SK-N-SH (cell line): ENCODE data around the gene HMOX2. TPM values are rescaled to one million over a fixed set of nuclear protein-coding genes. Genes with fewer than 3 reads are reported as not detected.

ENCODE experiments used
- CTCF ChIA-PET: fragments of 300-600, 350-600 bp; formaldehyde crosslinking; extraction: SDS; loops from one replicate; lab custom pipeline; 2021; lab: Yijun Ruan, JAX
- POLR2A ChIA-PET: fragments of 350-600 bp; sonication (Branson Sonifier 250); formaldehyde crosslinking; extraction: SDS; loops from one replicate; lab custom pipeline; 2020; ENCODE audit warnings: antibody characterized with exemption, inconsistent platforms; lab: Yijun Ruan, JAX
- DNase-seq: peaks from one replicate; pipeline ENCODE4 v3.0.0; 2012
- H2AFZ ChIP-seq: fragments of 200-600 bp; sonication (generic); 2 replicates; pipeline ENCODE4 v1.8.1; 2016; ENCODE audit warnings: antibody characterized with exemption, mild to moderate bottlenecking, low read depth
- H3F3A ChIP-seq: fragments of 200-600 bp; sonication (generic); replicated peaks from 2 replicates; pipeline ENCODE3; 2016; ENCODE audit warnings: antibody characterized with exemption, mild to moderate bottlenecking; ENCODE audit not compliant: insufficient read depth
- H3K27ac ChIP-seq, 2 experiments: fragments of 200-500 bp in 1 of 2; fragments of 200-600 bp in 1 of 2; sonication (Bioruptor generic) in 1 of 2; sonication (generic), shearing (Covaris generic) in 1 of 2; 2 replicates each; pipeline versions ENCODE4 v1.5.1 to v1.6.1; 2014 to 2016; ENCODE audit warnings: low read depth in 2 of 2, inconsistent platforms in 1 of 2, low read length in 1 of 2, mild to moderate bottlenecking in 1 of 2, mixed read lengths in 1 of 2
- H3K27me3 ChIP-seq: fragments of 200-600 bp; sonication (generic), shearing (Covaris generic); 2 replicates; pipeline ENCODE4 v1.6.1; 2016; ENCODE audit warnings: mixed run types; ENCODE audit not compliant: insufficient read depth
- H3K36me3 ChIP-seq, 2 experiments: fragments of 200-500 bp in 1 of 2; fragments of 200-600 bp in 1 of 2; sonication (Bioruptor generic) in 1 of 2; sonication (generic) in 1 of 2; replicated peaks in 1 of 2; 2 replicates each; pipeline versions ENCODE3 to v1.5.1; 2014 to 2016; ENCODE audit warnings: low read length in 1 of 2, mild to moderate bottlenecking in 1 of 2; ENCODE audit not compliant: insufficient read depth in 2 of 2, control insufficient read depth in 1 of 2
- H3K4me1 ChIP-seq, 2 experiments: fragments of 200-500 bp in 1 of 2; fragments of 200-600 bp in 1 of 2; sonication (Bioruptor generic) in 1 of 2; sonication (generic), shearing (Covaris generic) in 1 of 2; 2 replicates each; pipeline versions ENCODE4 v1.5.1 to v1.6.1; 2014 to 2016; ENCODE audit warnings: low read depth in 1 of 2, low read length in 1 of 2, mixed run types in 1 of 2; ENCODE audit not compliant: insufficient read depth in 2 of 2, control insufficient read depth in 1 of 2
- H3K4me2 ChIP-seq: fragments of 200-600 bp; sonication (generic), shearing (Covaris generic); 2 replicates; pipeline ENCODE4 v1.6.1; 2017; ENCODE audit warnings: mixed run types
- H3K4me3 ChIP-seq, 2 experiments: fragments of 200-500 bp in 1 of 2; fragments of 200-600 bp in 1 of 2; sonication (Bioruptor generic) in 1 of 2; sonication (generic), shearing (Covaris generic) in 1 of 2; 2 replicates each; pipeline versions ENCODE4 v1.5.1 to v1.8.1; 2014 to 2016; ENCODE audit warnings: low read depth in 2 of 2, inconsistent platforms in 1 of 2, low read length in 1 of 2, mild to moderate bottlenecking in 1 of 2, mixed read lengths in 1 of 2, moderate library complexity in 1 of 2
- H3K79me2 ChIP-seq: fragments of 200-600 bp; sonication (generic); 2 replicates; pipeline ENCODE4 v1.8.1; 2017; ENCODE audit warnings: mild to moderate bottlenecking; ENCODE audit not compliant: insufficient read depth
- H3K9ac ChIP-seq: fragments of 200-600 bp; sonication (generic); 2 replicates; pipeline ENCODE4 v1.6.1; 2017; ENCODE audit warnings: mixed run types
- H3K9me2 ChIP-seq: fragments of 200-600 bp; sonication (generic); 2 replicates; pipeline ENCODE4 v1.6.1; 2017; ENCODE audit warnings: mixed run types
- H3K9me3 ChIP-seq: fragments of 200-600 bp; sonication (generic); 2 replicates; pipeline ENCODE4 v1.6.1; 2017; ENCODE audit warnings: mixed run types, mild to moderate bottlenecking, moderate library complexity
- H4K20me1 ChIP-seq: fragments of 200-600 bp; sonication (generic); 2 replicates; pipeline ENCODE4 v1.6.1; 2017; ENCODE audit warnings: mild to moderate bottlenecking, mixed run types; ENCODE audit not compliant: insufficient read depth
- EP300 ChIP-seq, 2 experiments: IDR thresholded peaks; 2 replicates each; pipeline versions ENCODE4 v1.4.0 to v1.6.1; 2012; ENCODE audit warnings: borderline replicate concordance in 1 of 2, low read depth in 1 of 2, low read length in 1 of 2
- FOSL2 ChIP-seq: IDR thresholded peaks from 2 replicates; pipeline ENCODE4 v1.4.0; 2012; ENCODE audit warnings: low read depth, mild to moderate bottlenecking, moderate library complexity, borderline replicate concordance
- NFIC ChIP-seq: IDR thresholded peaks from 2 replicates; pipeline ENCODE4 v1.4.0; 2012; ENCODE audit warnings: borderline replicate concordance
- PBX3 ChIP-seq: IDR thresholded peaks from 2 replicates; pipeline ENCODE4; 2012
- RAD21 ChIP-seq: IDR thresholded peaks from 2 replicates; pipeline ENCODE4 v1.6.1; 2012; ENCODE audit warnings: mild to moderate bottlenecking, low read length
- RCOR1 ChIP-seq: fragments of 150-350 bp; IDR thresholded peaks from 2 replicates; pipeline ENCODE4 v1.6.1; 2017; ENCODE audit warnings: antibody characterized with exemption, low read length
- RXRA ChIP-seq: IDR thresholded peaks from 2 replicates; pipeline ENCODE4 v1.4.0; 2012; ENCODE audit warnings: low read depth, mild to moderate bottlenecking, borderline replicate concordance
- SMC3 ChIP-seq: IDR thresholded peaks from 2 replicates; pipeline ENCODE4 v1.6.1; 2012; ENCODE audit warnings: low read depth, low read length, improper control_type of control experiment
- TAF1 ChIP-seq: IDR thresholded peaks from 2 replicates; pipeline ENCODE4 v1.6.1; 2012; ENCODE audit warnings: low read depth, mild to moderate bottlenecking, low read length, moderate library complexity, borderline replicate concordance
- TCF12 ChIP-seq: IDR thresholded peaks from 2 replicates; pipeline ENCODE4 v1.4.0; 2012
- YY1 ChIP-seq: IDR thresholded peaks from 2 replicates; pipeline ENCODE4 v1.4.0; 2012; ENCODE audit warnings: low read depth, mild to moderate bottlenecking
- WGBS: methylation state at CpG from one replicate; pipeline ENCODE4 v1.1.6; 2017; ENCODE audit warnings: low lambda C conversion rate; 5-methylcytosine and 5-hydroxymethylcytosine counted together
- polyA plus RNA-seq, 3 experiments: library from polyadenylated mRNA; depleted of rRNA; stranded (reverse); fragments of >200 nt; gene quantifications; 2 replicates each; pipeline ENCODE4 v1.2.3, GENCODE V29; 2012
- TF ChIP-seq, protein P1 (sequence below): fragments of 200-600 bp; sonication (generic); IDR thresholded peaks from 2 replicates; pipeline ENCODE4 v1.6.1; 2017; ENCODE audit warnings: antibody characterized with exemption, mild to moderate bottlenecking, moderate library complexity
- TF ChIP-seq, protein P2 (sequence below): fragments of 150-350 bp; IDR thresholded peaks from 2 replicates; pipeline ENCODE4 v1.6.1; 2016; ENCODE audit warnings: mild to moderate bottlenecking, low read depth, low read length

The HMOX2 gene
- polyA plus RNA-seq, 1 of the 3 experiments (the other 2 are of a cell fraction), result 65.1 TPM

GRCh38 chr16:4517812-4518680, 41.8 kb downstream of the HMOX2 start:
- POLR2A ChIA-PET, result interaction anchor here (1.1 kb wide), 1 partner anchor 78 kb away, joined by 3 read pairs; no protein-coding TSS in a partner anchor
- H4K20me1 ChIP-seq, result peaks cover 10% of the 10 kb centered on the region; the same call in 1 of the 2 replicates
- H3K9me2 ChIP-seq, result no peaks in the 10 kb centered on the region
- no peak overlapping the region for H3K27ac ChIP-seq
- no peaks in the 10 kb centered on the region for H3K9me3 ChIP-seq
- peak; percentile 77 for TF ChIP-seq RAD21
- TF ChIP-seq, protein P1, sequence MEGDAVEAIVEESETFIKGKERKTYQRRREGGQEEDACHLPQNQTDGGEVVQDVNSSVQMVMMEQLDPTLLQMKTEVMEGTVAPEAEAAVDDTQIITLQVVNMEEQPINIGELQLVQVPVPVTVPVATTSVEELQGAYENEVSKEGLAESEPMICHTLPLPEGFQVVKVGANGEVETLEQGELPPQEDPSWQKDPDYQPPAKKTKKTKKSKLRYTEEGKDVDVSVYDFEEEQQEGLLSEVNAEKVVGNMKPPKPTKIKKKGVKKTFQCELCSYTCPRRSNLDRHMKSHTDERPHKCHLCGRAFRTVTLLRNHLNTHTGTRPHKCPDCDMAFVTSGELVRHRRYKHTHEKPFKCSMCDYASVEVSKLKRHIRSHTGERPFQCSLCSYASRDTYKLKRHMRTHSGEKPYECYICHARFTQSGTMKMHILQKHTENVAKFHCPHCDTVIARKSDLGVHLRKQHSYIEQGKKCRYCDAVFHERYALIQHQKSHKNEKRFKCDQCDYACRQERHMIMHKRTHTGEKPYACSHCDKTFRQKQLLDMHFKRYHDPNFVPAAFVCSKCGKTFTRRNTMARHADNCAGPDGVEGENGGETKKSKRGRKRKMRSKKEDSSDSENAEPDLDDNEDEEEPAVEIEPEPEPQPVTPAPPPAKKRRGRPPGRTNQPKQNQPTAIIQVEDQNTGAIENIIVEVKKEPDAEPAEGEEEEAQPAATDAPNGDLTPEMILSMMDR, result peak; percentile 56
- TF ChIP-seq SMC3, result peak; percentile 46
- TF ChIP-seq, protein P2, sequence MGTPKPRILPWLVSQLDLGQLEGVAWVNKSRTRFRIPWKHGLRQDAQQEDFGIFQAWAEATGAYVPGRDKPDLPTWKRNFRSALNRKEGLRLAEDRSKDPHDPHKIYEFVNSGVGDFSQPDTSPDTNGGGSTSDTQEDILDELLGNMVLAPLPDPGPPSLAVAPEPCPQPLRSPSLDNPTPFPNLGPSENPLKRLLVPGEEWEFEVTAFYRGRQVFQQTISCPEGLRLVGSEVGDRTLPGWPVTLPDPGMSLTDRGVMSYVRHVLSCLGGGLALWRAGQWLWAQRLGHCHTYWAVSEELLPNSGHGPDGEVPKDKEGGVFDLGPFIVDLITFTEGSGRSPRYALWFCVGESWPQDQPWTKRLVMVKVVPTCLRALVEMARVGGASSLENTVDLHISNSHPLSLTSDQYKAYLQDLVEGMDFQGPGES, result no peak
- no peak for TF ChIP-seq TCF12
- TF ChIP-seq, all 33 proteins: peak for 3
- peaks cover 5 to 6% of the 10 kb centered on the region in 2 experiments for H3K36me3 ChIP-seq
- CTCF ChIA-PET, result interaction anchor here (0.7 to 4.7 kb wide), 18 partner anchors 9 to 284 kb away, joined by 3 to 37 read pairs (median 5); partner anchors contain the start of gene ROGDI
- H2AFZ ChIP-seq, result no peak overlapping the region
- H3K27me3 ChIP-seq, result no peaks in the 10 kb centered on the region
- peaks cover 4% of the 10 kb centered on the region for H3F3A ChIP-seq
- peaks cover 9% of the 10 kb centered on the region; the same call in 1 of the 2 replicates for H3K79me2 ChIP-seq
- WGBS, result 87% methylated on average over 8 of the region's 12 CpGs
- peak; percentile 77 for DNase-seq
- H3K4me1 ChIP-seq, result peaks cover 0 to 14% of the 10 kb centered on the region in 2 experiments; a peak in 1 of 4 replicates
- no peak overlapping the region for H3K9ac ChIP-seq
- no peak overlapping the region; a peak in 1 of 4 replicates for H3K4me3 ChIP-seq
- H3K4me2 ChIP-seq, result no peak overlapping the region

GRCh38 chr16:4519274-4520058, 43.3 kb downstream of the HMOX2 start:
- CTCF ChIA-PET, result interaction anchor here (0.8 to 3.4 kb wide), 7 partner anchors 20 to 429 kb away, joined by 3 to 30 read pairs (median 6); no protein-coding TSS in a partner anchor
- DNase-seq, result no peak
- H3K4me2 ChIP-seq, result no peak overlapping the region
- no peaks in the 10 kb centered on the region for H3K9me3 ChIP-seq
- no peaks in the 10 kb centered on the region for H3K27me3 ChIP-seq
- H3K9me2 ChIP-seq, result no peaks in the 10 kb centered on the region
- no peak overlapping the region for H3K9ac ChIP-seq
- WGBS, result 85% methylated on average over 10 of the region's 15 CpGs
- H3K4me3 ChIP-seq, result no peak overlapping the region
- H3F3A ChIP-seq, result peaks cover 4% of the 10 kb centered on the region
- POLR2A ChIA-PET, result no interaction called here
- H3K79me2 ChIP-seq, result peaks cover 14% of the 10 kb centered on the region; the same call in 1 of the 2 replicates
- peaks cover 10% of the 10 kb centered on the region; the same call in 1 of the 2 replicates for H4K20me1 ChIP-seq
- no peak overlapping the region for H2AFZ ChIP-seq
- H3K4me1 ChIP-seq, result peaks cover 0 to 20% of the 10 kb centered on the region in 2 experiments; a peak in 1 of 4 replicates
- TF ChIP-seq NFIC (peak; percentile 14), RXRA (no peak), YY1 (no peak), FOSL2 (no peak), TAF1 (no peak), PBX3 (no peak), RCOR1 (no peak), EP300 (IDR thresholded peaks at IDR 0.05; ENCODE audit: borderline replicate concordance in 1 of 2, low read depth in 1 of 2, low read length in 1 of 2) (no peak)
- TF ChIP-seq, protein P2, result no peak
- peaks cover 0 to 5% of the 10 kb centered on the region in 2 experiments for H3K36me3 ChIP-seq
- H3K27ac ChIP-seq, result no peak overlapping the region
